SIG-M5 treated with dmso at 0.1 percent for 504 hours (cell line): ENCODE measurements around the gene LIG1.
"Not testable (repeated sequence)": the region's sequence is repeated elsewhere in the genome, so short reads cannot be mapped to it uniquely, and the experiment has no call there.

ENCODE experiments used
- DNase-seq: peaks from one replicate; lab custom pipeline; 2025; ENCODE audit not compliant: unreplicated experiment; lab: John Stamatoyannopoulos, UW

LIG1 gene

GRCh38 chr19:48085904-48086864 is 84.0 kb downstream of the LIG1 start:
- DNase-seq = no peak

- DNase-seq = no peak
Observed at GRCh38 chr19:48085076-48085475, 85.1 kb downstream of the LIG1 start.

- no peak for DNase-seq
Observed at GRCh38 chr19:48081106-48081505, 89.0 kb downstream of the LIG1 start.

- not testable (repeated sequence) for DNase-seq
Observed at GRCh38 chr19:48070177-48070769, 99.9 kb downstream of the LIG1 start.

GRCh38 chr19:48069435-48069834 is 100.7 kb downstream of the LIG1 start:
- no peak for DNase-seq
